A673 (cell line): Measurements from ENCODE around the gene CCDC57.

Experiments used
- CTCF ChIP-seq: fragments of 300-800, 200-600 bp; sonication (generic); conservative IDR thresholded peaks from 2 replicates; pipeline ENCODE4 v1.5.1; 2017; ENCODE audit warnings: low read depth, mild to moderate bottlenecking, antibody characterized with exemption, low read length, moderate library complexity, mixed read lengths
- EZH2 ChIP-seq: fragments of 200-600 bp; sonication (generic); IDR thresholded peaks from 2 replicates; pipeline ENCODE4 v1.6.1; 2017; ENCODE audit warnings: borderline replicate concordance, low read depth, mild to moderate bottlenecking, mixed read lengths, antibody characterized with exemption, low read length; ENCODE audit not compliant: poor library complexity, severe bottlenecking

DNA sequence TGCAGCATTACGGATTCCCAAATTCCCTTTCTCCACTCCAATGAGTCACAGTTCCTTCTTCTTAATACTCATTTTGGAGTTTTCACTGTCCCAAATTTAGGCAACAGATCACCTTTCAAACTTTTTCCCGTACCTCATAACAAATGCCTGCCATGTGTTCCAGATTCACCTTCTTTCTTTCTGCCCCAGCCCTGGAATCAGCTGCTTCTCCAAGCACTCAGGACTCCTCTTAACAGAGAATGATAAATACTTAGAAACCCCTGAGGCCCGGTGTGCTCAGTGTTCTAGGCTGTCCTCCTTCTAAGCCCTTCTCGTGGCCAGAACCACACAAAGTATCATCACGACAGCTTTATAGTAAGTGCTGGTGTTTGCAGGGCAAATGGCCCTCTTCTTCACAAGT, 45.9 kb upstream of the CCDC57 start:
- no peak for TF ChIP-seq CTCF
- TF ChIP-seq EZH2, result no peak
